ENCODE data around the gene ATP2B3. TPM values are rescaled to one million over a fixed set of nuclear protein-coding genes. Genes with fewer than 3 reads are reported as not detected.
A peak's percentile ranks its signal among the peaks of the same experiment; 100 is the strongest.
"Not testable (repeated sequence)": the region's sequence is repeated elsewhere in the genome, so short reads cannot be mapped to it uniquely, and the experiment has no call there.

Gene ATP2B3
- polyA plus RNA-seq, 4 donors: 0.23 to 0.36 (median 0.31) TPM

DNA sequence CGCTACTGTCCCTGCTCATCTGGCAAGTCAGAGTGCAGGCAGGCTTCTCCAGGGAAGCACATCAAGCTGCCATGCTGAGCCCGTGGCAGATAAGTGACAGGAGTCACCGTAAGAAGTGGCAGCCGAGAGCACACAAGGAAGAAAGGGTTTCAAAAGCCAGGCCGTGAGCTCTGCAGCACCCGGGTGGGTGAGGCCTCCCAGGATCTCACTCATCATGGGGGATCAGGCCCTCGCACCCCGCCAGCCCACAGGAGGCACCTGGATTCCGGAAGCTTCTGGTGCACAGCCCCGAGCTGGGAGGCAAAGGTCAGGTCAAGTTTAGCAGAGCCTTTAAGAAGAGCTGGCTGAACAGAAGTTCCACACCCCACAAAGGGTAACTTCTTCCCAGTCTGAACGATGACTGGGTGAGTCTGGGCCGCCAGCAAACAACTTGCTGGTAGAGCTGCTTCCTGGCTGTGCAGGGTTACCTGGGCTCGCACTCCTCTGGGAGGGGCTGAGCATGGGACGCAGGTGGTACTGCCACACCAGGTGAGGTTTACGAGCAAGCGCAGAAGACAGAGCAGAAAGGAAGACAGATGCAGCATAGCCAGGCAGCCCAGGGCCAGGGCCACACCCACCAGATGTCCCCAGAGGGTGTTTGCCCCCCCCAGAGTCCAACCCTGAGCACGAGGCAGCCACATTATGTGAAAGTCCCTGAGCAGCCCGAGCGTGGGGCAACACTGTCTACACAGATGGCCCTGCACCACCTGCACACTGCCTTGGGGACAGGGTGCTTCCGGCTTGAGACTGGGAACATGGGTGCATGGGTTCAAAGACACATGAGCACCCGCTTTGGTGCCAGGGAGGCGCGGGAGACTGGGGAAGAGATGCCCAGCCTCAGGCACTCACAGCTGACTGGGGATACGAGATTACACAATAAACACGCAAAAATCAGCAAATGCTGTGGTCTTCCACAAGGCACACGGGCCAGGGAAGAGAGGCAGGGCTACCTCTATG, 73.8 kb downstream of the ATP2B3 start:
- DNase-seq (ENCODE audit: low read depth in 4 of 4, low spot score in 3 of 4): no peak

DNA sequence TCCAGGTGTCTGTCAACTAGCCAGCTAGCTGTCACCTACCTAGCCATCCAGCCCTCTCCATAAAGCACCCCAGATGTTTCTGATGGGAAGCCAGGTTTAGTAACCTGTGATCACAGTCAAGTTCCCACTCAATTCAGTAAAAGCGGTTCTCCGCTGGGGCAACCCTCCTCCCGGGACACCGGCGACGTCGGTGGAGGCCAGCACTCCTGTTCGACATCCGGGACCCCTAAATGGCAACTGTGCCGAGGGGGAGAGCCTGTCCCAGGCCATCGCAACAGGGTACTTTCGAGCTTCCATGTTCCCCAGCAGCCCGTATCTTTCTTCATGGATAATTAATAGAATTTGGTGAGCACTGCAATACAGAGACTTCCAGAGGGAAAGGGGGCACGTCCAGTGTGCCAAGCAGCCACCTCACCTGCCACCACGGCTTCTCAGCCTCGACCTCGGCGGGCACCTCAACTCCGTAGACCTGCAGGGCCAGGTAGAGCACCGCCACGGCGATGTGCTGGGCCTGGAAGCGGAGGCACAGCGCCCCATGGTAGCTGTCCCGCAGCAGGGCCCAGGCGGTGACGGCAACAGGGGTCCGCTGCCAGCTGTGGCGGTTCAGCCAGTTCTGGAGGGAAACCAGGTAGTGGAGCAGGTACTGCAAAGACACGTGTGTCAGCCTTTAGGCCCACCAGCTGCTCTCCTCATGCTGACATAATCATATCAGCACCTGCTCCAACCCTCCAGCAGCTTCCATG, 74.8 kb downstream of the ATP2B3 start:
- DNase-seq (ENCODE audit: low read depth in 4 of 4, low spot score in 3 of 4): no peak

DNA sequence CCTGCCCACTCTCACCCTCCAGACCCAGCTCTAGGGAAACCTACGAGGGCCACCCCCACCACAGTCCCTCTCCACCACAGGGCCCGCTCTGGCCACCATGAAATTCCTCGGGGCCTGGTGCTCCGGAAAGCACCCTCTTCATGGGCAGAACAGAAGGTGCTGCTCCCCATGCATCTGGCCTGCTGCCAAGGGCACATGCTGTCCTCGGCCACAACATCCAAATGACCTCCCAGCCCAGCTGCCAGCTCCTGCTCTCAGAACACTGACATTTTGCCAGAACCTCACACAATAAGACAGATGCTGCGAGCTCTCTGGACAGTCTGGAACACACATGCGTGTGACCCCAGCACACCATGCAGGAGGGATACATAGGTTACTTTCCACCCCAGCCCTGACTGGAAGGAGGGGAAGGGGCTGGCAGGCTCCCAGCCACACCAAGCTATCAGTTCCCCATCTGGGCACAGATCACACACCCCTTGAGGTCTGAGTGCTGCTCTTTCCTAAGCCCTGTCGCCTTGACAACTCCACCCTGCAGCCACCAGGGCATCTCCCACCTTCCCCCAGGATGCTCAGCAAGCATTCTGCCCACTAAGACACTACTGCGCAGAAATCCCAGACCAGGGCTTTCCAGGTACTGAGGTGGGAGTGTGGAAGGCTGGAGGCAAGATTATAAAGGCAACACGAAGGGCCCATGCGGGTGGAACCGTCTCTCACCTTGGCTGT, 75.7 kb downstream of the ATP2B3 start:
- DNase-seq (ENCODE audit: low read depth in 4 of 4, low spot score in 3 of 4): no peak

DNA sequence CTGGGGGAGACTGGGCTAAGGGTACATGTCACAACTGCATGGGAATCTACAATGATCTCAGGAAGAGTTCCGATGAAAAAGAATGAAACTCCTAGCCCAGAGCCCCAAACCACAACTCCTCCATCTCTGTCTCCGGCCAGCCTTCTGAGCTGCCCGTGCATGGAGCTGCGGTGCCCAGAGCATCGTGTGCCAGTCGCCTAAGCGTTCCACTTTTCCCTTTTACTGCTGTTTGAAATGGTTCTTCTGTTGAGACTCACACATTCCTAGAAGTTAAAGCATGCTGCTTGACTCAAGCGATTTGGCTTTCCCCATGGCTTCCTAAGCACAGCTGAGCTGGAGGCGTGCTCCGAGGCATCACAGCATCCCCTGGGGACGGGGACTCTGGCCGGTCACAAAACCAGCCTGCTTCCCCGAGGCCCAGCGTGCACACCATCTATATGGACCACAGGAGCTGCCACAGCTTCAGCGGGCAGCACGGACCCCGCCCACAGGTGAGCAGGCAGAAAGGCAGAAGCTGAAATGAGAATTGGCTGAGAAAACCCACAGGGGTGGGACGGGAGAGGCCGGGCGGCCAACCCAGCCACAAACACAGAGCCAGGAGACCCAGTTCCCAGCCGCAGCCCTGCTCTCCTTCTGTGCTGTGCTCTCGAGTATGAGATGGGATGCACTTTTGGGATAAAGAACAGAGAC, 76.5 kb downstream of the ATP2B3 start:
- DNase-seq (ENCODE audit: low read depth in 4 of 4, low spot score in 3 of 4): no peak

DNA sequence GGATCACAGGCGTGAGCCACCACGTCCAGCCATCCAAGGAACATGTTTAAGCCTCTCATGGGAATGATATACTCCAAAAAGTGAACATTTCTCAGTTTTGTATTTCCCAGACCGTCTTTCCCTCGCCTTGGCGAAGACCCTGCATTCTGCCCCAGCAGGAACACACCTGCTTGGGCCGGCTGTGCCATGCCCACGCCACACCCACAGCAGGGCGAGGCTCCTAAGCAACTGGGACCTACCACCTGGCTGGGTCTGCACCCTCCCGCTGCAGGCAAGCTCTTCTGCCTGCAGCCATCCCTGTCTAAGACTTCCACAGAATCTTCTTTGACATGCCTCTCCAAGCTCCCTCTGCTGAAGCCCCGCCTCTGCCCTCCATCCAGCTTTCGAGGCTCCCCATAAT, 77.9 kb downstream of the ATP2B3 start:
- no peak for DNase-seq (ENCODE audit: low read depth in 4 of 4, low spot score in 3 of 4)

DNA sequence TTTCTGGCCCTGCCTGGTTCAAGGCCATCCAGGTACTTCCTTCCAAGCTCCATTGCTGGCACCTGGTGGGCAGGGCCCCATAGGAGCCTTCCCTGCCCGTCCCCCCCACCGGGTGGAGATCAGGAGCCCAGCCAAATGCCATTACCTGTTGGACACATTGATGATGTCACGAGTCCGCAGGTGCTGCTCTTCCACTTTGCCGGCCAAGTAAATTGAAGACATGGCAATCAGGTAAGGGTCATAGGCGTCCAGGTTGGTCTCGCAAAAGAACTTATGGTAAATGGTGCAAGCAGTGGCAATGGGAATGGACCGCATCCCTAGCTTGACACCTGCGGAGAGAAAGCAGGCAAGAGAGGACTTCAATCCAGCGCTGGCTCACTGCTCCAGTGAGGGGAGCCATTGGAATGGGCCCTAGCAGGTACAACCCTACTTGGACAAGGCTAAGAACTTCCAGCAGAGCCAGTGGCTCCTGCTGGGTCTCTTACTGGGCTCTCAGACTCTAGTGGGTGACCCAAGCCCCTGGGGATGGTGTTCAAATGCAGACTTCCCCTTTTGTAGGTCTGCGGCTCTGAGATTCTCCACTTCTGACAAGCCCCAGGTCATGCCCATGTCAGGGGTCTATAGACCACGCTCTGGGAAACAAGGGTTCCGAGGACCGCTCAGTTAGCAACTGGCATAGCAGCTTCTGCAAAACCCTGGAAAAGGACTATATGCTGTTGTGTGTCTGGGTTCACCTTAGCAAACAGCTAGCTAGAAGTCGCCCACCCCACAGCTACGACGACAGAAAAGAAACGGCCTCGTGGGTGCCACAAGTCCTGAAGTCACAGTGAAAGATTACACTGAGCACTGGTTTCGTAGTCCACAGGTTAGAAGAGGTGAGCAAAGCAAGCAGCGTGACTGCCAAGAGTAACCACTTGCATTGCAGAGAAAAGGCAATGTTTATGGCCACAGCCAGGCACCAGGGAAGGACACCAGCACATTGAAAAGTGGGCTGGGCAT, 78.7 kb downstream of the ATP2B3 start:
- no peak for DNase-seq (ENCODE audit: low read depth in 4 of 4, low spot score in 3 of 4)

DNA sequence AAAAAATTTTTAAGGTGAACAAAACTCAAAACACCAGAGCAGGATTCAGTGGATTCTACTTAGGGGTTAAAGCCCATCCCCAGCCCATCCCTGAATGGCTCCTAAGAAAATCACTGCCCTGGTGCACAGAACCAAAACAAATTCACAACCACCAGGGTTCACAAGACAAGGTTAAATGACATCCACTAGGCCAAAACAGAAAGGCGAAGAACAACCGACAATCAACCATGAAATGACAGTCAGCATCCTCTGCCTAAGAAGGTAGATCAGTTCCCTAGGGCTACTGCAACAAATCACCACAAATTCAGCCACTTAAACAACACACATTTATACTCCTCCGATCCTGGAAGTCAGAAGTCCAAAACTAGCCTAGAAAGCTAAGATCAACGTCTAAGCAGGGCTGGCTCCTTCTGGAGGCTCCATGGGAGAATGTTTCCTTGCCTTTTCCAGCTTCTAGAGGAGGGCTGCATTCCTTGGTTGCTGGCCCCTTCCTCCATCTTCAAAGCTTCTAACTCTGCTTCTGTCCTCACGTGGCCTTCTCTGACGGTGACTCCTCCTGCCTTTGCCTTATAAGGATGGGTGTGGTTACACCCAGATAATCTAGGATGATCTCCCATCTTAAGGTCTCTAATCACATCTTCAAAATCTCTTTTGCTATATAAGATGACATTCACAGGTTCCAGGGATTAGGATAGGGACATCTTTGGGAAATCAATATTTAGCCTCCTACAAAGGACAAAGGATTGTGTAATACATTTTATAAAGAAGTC, 79.7 kb downstream of the ATP2B3 start:
- no peak for DNase-seq (ENCODE audit: low read depth in 4 of 4, low spot score in 3 of 4)

DNA sequence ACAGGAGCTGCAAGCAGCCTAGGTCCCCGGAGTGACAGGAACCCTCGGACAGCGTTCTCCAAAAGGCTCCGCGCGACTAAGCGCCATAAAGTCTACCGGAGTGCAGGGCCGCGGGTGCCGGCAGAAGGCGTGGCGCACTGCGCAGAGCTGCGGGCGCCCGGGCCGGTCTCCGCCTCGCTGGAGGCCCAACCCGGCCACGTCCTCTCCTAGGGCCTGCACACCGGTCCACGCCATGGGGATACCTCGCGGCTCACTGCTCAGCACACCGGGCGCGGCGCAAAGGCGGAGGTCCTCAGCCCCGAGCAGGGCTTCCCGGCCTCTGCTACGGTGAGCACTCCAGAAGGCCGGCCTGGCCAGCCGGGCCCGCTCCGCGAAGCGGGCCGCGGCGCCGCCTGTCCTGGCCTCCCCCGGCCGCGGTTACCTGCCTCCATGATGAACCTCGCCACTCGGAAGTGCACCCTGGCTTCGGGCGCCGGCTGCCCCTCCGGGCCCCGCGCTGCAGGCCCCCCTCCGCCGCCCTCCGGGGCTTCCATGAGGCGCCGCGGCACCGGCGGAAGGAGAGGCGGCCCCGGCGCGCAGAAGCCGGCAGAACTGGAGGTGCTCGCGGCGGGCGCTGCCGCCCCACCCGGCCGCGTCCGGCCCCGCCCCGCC, 81.2 kb downstream of the ATP2B3 start, which contains the start of gene CCNQ:
Gene CCNQ, minus strand, starts transcription at position 599 of the 651 bp plus-strand sequence. Its CDS starts 66 bp downstream, at position 533.
- no peak for DNase-seq (ENCODE audit: low read depth in 4 of 4, low spot score in 3 of 4)

DNA sequence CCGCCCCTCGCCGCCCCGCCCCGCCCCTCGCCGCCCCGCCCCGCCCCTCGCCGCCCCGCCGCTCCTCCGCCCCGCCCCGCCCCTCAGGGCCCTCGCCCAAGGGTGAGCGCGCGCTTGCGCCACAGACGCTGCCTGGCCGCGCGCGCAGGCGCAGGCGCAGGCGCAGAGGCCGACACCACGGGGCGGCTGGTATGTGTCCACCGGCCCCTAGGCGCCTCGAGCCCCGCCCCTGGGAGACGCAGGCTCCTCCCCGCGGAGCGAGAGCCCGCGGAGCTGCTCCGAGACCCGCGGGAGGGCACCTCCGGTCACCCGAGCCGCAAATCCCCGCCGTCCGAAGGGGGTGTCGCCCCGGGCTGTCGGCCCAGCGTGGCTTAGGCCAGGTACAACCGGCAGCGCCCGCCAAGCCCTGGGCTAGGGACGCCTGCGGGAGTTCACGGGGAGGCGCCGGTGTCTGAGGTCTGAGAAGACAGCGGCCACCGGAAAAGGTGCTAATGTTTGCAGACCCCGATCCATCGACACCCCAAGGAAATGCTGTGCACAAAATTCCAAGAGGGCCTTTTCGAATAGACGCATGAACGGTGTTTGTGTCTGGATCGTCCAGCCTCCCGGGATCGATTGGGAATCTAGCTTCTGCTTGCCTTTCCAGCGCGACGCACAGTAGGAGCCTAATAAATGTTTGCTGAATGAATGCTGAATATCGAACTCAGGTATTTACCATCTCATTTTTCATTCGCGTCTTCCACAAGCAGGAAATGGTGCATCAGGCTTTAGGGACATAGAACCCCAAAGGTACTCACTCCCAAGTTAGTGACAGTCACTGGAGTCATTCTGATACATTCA, 82.0 kb downstream of the ATP2B3 start:
- peak; percentile 67 to 77 (median 72) for DNase-seq (ENCODE audit: low read depth in 4 of 4, low spot score in 3 of 4)

DNA sequence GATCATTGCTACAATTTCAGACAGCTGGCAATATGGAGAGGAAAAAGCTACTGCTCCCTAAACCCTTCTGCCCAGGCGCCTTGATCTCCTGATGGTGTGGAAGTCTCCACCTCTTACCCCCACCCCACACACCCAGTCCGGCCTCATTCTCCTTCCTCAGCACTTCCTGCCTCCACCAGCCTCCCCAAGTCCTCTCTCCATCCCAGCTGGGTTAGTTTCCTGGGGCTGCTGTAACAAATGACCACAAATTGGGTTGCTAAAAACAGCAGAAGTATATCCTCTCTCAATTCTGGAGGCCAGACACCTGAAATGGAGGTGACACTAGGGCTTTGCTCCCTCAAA, 82.6 kb downstream of the ATP2B3 start:
- no peak for DNase-seq (ENCODE audit: low read depth in 4 of 4, low spot score in 3 of 4)

DNA sequence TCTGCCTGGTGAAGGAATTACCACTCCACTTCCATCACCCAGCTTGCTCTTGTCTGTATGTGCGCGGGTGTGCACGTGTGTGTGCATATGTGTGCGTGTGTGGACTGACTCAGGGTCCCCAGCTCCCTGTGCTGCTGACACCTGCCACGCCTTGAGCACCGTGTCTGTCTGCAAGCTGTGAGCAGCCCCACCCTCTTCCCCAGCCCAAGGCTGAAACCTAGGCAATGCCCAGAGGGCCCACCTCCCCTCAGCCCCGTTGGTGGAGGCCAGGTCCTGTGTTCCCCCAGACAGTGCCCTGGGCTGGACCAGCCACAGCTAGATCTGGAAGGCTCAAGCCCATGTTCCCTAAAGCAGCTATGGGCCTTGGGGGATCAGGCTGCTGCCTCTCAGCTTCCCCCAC, 83.5 kb downstream of the ATP2B3 start:
- no peak for DNase-seq (ENCODE audit: low read depth in 4 of 4, low spot score in 3 of 4)

DNA sequence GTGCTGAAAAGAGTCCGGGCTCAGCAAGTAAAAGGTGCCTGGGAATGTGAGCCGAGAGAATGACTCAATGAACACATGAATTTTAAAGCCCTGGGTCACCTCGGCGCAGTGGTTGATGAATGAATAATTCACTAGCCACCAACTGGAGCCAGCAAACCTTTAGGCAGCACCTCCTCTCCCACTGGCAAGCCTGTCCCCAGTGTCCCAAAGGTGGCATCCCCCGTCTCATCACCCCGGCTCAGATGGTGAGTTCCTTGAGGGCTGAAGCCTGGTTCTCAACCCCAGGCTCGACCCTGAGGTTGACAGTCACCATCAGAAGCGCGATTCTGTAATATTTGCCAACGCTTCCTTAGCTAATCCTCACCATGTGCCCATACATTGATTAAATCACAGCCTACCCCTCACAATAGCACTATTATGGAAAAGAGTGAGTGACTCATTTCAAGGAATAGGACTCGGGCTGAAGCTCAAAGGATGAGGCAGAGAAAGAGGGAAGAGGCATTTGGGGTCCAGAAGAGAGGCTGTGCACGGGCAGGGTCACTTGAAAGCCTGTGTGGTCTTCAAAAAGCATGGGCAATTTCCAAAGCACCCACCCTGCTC, 84.2 kb downstream of the ATP2B3 start:
- DNase-seq (ENCODE audit: low read depth in 4 of 4, low spot score in 3 of 4): no peak

DNA sequence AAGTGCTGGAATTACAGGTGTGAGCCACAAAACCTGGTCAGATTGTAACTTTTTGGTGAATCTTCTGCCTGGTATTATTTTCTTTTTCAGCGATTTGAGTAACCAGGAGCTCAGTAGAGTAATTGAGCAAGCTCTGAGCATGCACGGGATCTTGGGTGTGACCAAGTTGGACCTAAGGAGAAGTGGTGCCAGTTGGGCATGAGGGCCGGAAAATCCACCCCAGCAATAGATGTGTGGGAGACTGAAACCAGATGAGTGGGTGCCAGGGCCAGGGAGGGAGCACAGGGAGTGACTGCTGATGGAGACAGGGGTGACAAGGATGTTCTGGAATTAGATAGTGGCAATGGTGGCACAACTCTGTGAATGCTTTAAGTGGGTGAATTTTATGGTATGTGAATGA, 85.2 kb downstream of the ATP2B3 start:
- no peak for DNase-seq (ENCODE audit: low read depth in 4 of 4, low spot score in 3 of 4)

DNA sequence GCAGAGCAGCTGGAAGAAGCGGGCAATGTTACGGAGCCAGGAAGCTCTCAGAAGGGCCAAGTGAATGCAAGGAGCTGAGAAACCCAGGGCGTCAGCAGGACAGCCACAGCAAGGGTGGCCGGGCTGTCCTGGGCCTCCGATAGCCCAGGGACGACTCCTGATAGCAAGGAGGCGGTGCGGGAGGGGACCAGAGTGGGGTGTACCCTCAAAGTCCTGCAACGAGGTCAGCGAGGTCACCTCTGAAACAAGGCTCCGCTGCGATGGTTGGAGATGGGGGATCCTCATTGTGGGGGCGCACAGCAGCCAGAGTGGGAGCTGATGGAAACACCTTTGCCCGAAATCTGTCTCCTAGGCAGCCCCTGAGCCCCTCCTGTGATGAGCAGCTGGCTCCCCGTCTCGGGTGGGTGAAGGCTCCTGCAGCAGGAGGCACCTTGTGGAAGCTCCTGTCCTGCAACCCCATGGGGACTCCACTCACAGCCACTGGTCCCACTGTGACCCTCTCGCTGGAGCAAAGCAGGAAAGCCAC, 85.8 kb downstream of the ATP2B3 start:
- DNase-seq (ENCODE audit: low read depth in 4 of 4, low spot score in 3 of 4): no peak

DNA sequence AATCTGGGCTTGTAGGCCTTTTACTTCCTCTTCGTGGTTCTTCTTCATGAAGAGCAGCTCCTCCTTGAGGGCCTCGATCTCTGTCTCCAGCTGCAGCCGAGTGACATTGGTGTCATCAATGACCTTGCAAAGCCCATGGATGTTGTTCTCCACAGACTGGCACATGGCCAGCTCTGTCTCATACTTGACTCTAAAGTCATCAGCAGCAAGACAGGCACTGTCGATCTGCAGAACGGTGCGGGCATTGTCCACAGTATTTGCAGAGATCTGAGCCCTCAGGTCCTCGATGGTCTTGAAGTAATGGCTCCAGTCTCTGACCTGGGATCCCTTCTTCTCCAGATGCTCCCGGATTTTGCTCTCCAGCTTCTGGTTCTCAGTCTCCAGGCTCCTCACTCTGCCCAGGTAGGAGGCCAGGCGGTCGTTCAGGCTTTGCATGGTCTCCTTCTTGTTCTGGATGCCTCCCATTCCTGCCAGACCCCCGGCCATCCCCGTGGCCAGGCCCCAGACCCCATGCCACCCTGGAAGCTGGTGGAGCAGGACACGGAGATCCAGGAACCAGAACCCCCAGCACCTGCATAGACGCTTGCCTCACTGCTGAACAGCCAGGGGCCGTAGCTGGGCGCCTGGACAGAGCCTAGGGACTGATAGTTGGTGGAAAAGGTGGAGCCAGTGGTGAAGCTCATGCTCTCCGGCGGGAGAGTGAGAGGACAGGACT, 87.4 kb downstream of the ATP2B3 start:
- not testable (repeated sequence) for DNase-seq (ENCODE audit: low read depth in 4 of 4, low spot score in 3 of 4)

DNA sequence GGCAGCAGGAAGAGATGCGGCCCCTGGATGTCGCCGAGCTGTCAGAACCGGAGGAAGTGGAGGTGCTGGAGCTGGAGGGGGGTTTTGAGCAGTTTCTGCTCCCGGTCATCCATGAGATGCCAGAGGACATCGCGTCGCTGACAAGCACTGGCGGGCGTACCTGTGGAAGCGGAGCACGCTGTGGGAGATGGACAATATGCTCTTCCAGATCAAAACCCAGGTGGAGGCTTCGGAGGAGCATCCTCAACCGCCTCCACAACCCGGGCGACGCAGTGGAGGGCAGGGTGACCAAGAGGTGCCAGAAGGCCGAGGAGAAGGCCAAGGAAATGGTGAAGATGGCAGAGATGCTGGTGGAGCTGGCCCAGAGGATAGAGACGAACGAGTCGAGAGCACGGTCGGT, 89.1 kb downstream of the ATP2B3 start:
- no peak for DNase-seq (ENCODE audit: low read depth in 4 of 4, low spot score in 3 of 4)
